OCI-LY1 (cell line): ENCODE results near the gene PARVA.

Source experiments
- H2AFZ ChIP-seq: fragments of 200-600 bp; sonication (generic), shearing (Covaris generic); 2 replicates; pipeline ENCODE4 v1.6.0; 2014; ENCODE audit warnings: antibody characterized with exemption, mild to moderate bottlenecking, low read length
- H3F3A ChIP-seq: fragments of 200-600 bp; sonication (generic), shearing (Covaris generic); 2 replicates; pipeline ENCODE4 v1.6.0; 2014; ENCODE audit warnings: mild to moderate bottlenecking, antibody characterized with exemption, low read length, moderate library complexity; ENCODE audit not compliant: insufficient read depth
- H3K27ac ChIP-seq: fragments of 200-600 bp; sonication (generic); 2 replicates; pipeline ENCODE4 v1.5.1; 2014; ENCODE audit warnings: low read length, mixed run types, mild to moderate bottlenecking, low read depth; ENCODE audit not compliant: poor library complexity, severe bottlenecking
- H3K27me3 ChIP-seq: fragments of 200-600 bp; sonication (generic); 2 replicates; pipeline ENCODE4 v1.6.0; 2014; ENCODE audit warnings: antibody characterized with exemption, mild to moderate bottlenecking, low read length, moderate library complexity; ENCODE audit not compliant: insufficient read depth
- H3K36me3 ChIP-seq: fragments of 200-600 bp; sonication (generic); 2 replicates; pipeline ENCODE4 v1.6.1; 2014; ENCODE audit warnings: mild to moderate bottlenecking, antibody characterized with exemption, low read length, moderate library complexity, mixed read lengths; ENCODE audit not compliant: insufficient read depth
- H3K4me1 ChIP-seq: fragments of 200-600 bp; sonication (generic); 2 replicates; pipeline ENCODE4 v1.5.1; 2014; ENCODE audit warnings: mild to moderate bottlenecking, low read length, moderate library complexity; ENCODE audit not compliant: insufficient read depth, severe bottlenecking
- H3K4me2 ChIP-seq: fragments of 200-600 bp; sonication (generic), shearing (Covaris generic); 2 replicates; pipeline ENCODE4 v1.6.1; 2014; ENCODE audit warnings: low read length
- H3K4me3 ChIP-seq: fragments of 200-600 bp; sonication (generic); 2 replicates; pipeline ENCODE4 v1.5.1; 2014; ENCODE audit warnings: low read length, low read depth, mild to moderate bottlenecking, mixed read lengths; ENCODE audit not compliant: poor library complexity, severe bottlenecking
- H3K79me2 ChIP-seq: fragments of 200-600 bp; shearing (Covaris generic); 2 replicates; pipeline ENCODE4 v1.6.1; 2016; ENCODE audit warnings: mixed run types, low read length, mixed read lengths; ENCODE audit not compliant: insufficient read depth
- H3K9ac ChIP-seq: fragments of 200-600 bp; sonication (generic), shearing (Covaris generic); 2 replicates; pipeline ENCODE4 v1.6.1; 2014; ENCODE audit warnings: mild to moderate bottlenecking, low read length, mixed read lengths
- H3K9me2 ChIP-seq: fragments of 200-600 bp; sonication (generic), shearing (Covaris generic); 2 replicates; pipeline ENCODE4 v1.6.1; 2014; ENCODE audit warnings: low read depth, mild to moderate bottlenecking, low read length, mixed read lengths
- H3K9me3 ChIP-seq: fragments of 200-600 bp; shearing (Covaris generic); 2 replicates; pipeline ENCODE4 v1.6.1; 2014; ENCODE audit warnings: low read length, mixed read lengths
- H4K20me1 ChIP-seq: fragments of 200-600 bp; sonication (generic), shearing (Covaris generic); 2 replicates; pipeline ENCODE4 v1.6.0; 2016; ENCODE audit warnings: mild to moderate bottlenecking, low read length; ENCODE audit not compliant: insufficient read depth
- EZH2 ChIP-seq: fragments of 200-600 bp; sonication (generic), shearing (Covaris generic); IDR thresholded peaks from 2 replicates; pipeline ENCODE4 v1.8.0; 2017; ENCODE audit warnings: borderline replicate concordance, mixed run types, mild to moderate bottlenecking, antibody characterized with exemption, low read length, moderate library complexity, mixed read lengths
- TF ChIP-seq, protein P1 (sequence below): fragments of 200-600 bp; sonication (generic), shearing (Covaris generic); IDR thresholded peaks from 2 replicates; pipeline ENCODE4 v1.5.1; 2017; ENCODE audit warnings: mild to moderate bottlenecking, antibody characterized with exemption, low read length, moderate library complexity, mixed read lengths

PARVA gene

DNA sequence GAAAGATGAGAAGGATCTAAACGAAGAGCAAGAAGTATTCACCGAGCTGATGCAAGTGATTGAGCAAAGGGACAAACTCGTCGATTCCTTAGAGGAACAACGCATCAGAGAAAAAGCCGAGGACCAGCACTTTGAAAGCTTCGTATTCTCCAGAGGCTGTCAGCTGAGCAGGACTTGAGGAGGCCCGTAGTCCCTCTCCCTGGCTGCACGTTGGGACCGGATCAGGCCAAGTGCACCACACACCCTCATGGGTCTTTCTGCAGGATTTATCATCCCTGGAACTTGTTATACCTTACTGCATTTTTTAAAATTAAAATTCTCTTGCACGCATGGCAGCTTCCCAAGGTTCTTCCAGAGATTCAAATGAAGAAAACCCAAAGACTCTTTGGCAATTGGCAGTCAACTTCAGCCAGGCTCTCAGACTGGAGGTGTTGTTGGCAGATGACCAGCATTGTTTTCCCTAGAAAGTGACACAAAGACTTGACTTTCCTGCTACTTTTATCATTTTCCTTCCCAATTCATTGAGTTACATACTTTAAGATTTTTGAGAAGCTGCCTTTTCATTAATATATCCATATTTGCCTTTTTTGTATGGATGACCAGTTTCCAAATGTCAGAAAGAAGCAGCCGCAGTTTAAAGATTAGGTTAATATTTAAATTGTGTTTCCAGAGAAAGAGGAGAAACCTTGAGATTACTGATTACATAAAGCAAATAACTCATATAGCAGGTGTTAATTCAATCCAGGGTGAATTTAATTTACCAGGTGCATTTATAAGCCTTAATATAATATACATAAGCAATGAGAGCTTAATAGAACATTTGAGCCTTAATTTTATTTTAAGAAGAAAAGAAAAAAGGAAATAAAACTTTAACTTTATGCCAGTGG, 18.8 kb upstream of the PARVA start:
- H3K4me1 ChIP-seq, result no peaks in the 10 kb centered on the region
- H3K4me2 ChIP-seq, result no peak overlapping the region
- no peak overlapping the region for H3K9ac ChIP-seq
- no peak overlapping the region for H3K4me3 ChIP-seq
- H3K9me3 ChIP-seq, result no peaks in the 10 kb centered on the region
- no peak for TF ChIP-seq EZH2
- TF ChIP-seq, protein P1, sequence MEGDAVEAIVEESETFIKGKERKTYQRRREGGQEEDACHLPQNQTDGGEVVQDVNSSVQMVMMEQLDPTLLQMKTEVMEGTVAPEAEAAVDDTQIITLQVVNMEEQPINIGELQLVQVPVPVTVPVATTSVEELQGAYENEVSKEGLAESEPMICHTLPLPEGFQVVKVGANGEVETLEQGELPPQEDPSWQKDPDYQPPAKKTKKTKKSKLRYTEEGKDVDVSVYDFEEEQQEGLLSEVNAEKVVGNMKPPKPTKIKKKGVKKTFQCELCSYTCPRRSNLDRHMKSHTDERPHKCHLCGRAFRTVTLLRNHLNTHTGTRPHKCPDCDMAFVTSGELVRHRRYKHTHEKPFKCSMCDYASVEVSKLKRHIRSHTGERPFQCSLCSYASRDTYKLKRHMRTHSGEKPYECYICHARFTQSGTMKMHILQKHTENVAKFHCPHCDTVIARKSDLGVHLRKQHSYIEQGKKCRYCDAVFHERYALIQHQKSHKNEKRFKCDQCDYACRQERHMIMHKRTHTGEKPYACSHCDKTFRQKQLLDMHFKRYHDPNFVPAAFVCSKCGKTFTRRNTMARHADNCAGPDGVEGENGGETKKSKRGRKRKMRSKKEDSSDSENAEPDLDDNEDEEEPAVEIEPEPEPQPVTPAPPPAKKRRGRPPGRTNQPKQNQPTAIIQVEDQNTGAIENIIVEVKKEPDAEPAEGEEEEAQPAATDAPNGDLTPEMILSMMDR, result no peak
- H4K20me1 ChIP-seq, result no peaks in the 10 kb centered on the region
- H3K27me3 ChIP-seq, result no peaks in the 10 kb centered on the region
- H3K9me2 ChIP-seq, result no peaks in the 10 kb centered on the region
- no peaks in the 10 kb centered on the region for H3K79me2 ChIP-seq
- H2AFZ ChIP-seq, result no peak overlapping the region
- H3K27ac ChIP-seq, result no peak overlapping the region
- H3K36me3 ChIP-seq, result no peaks in the 10 kb centered on the region
- no peaks in the 10 kb centered on the region for H3F3A ChIP-seq

DNA sequence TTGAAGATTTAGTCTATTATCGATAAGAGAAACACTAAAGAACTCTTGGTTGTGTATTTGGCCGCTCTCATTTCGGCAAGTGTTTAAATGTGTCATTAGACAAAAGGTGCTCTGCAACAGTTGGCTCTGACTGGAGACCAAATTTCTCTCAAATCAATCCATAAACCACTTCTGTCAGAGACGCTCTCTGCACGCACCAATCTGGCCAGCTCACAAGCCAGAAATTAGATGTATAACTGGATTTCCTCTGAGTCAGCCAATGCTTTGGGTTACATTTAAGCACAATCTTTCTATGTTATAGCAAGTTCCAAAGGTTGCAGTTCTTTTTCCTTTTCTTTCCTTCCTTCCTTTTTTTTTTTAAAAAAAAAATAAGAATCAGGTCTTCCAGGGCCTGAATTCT, 17.6 kb upstream of the PARVA start:
- H3K79me2 ChIP-seq, result no peaks in the 10 kb centered on the region
- H3K4me1 ChIP-seq, result no peaks in the 10 kb centered on the region
- no peaks in the 10 kb centered on the region for H3K9me2 ChIP-seq
- H3K9ac ChIP-seq, result no peak overlapping the region
- no peaks in the 10 kb centered on the region for H3K9me3 ChIP-seq
- no peak overlapping the region for H3K4me2 ChIP-seq
- no peaks in the 10 kb centered on the region for H3K36me3 ChIP-seq
- no peaks in the 10 kb centered on the region for H3F3A ChIP-seq
- no peaks in the 10 kb centered on the region for H4K20me1 ChIP-seq
- TF ChIP-seq EZH2, result no peak
- TF ChIP-seq, protein P1, result no peak
- no peak overlapping the region for H2AFZ ChIP-seq
- no peak overlapping the region for H3K27ac ChIP-seq
- H3K4me3 ChIP-seq, result no peak overlapping the region
- H3K27me3 ChIP-seq, result no peaks in the 10 kb centered on the region

DNA sequence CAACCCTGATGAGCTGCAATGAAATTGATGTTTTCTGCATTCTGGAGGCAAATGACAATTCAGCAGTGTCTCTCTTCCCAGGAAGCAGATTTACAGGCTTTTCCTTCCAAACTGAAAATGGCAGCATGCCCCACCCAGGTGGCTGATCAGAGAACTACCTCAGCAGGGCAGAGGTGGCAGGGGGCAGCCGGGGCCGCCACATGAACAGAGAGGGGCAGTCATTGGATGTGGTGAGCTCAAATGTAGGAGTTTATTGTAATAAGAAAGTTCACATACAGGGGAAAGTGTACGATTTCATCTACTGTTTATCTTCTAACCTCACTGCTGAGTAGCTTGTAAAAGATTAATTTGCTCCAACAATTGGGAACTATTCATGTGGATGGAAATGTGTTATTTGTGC, 15.7 kb upstream of the PARVA start:
- no peaks in the 10 kb centered on the region for H3K9me2 ChIP-seq
- TF ChIP-seq EZH2, result no peak
- TF ChIP-seq, protein P1, result no peak

More for the DNA sequence above, 15.7 kb upstream of the PARVA start:
- Histone ChIP-seq H4K20me1 (no peaks in the 10 kb centered on the region), H3K27me3 (no peaks in the 10 kb centered on the region), H2AFZ (no peak overlapping the region), H3K27ac (no peak overlapping the region), H3K4me1 (no peaks in the 10 kb centered on the region), H3F3A (no peaks in the 10 kb centered on the region), H3K4me3 (no peak overlapping the region), H3K79me2 (no peaks in the 10 kb centered on the region), H3K9ac (no peak overlapping the region), H3K4me2 (no peak overlapping the region), H3K9me3 (no peaks in the 10 kb centered on the region), H3K36me3 (no peaks in the 10 kb centered on the region)
